GM13977 (cell line): ENCODE results near the gene HNRNPM.

ENCODE experiments used
- DNase-seq: peaks from one replicate; pipeline ENCODE4 v3.0.0; 2012; ENCODE audit warnings: low spot score
- in situ Hi-C: fragments of 300-500 bp; cut with MboI; formaldehyde crosslinking; loops from one replicate; pipeline ENCODE4 v1.12.0; 2022; ENCODE audit warnings: low sequenced_read_pairs, low pct_unique_long_range_greater_than_20kb, mixed read lengths, inconsistent platforms; ENCODE audit not compliant: unreplicated experiment
- TF ChIP-seq, protein P1 (sequence below): IDR thresholded peaks from 2 replicates; pipeline ENCODE4 v1.5.1; 2012; ENCODE audit warnings: mild to moderate bottlenecking, control low read depth; ENCODE audit not compliant: insufficient read depth; ENCODE audit errors: extremely low read depth, missing control alignments

Gene HNRNPM

DNA sequence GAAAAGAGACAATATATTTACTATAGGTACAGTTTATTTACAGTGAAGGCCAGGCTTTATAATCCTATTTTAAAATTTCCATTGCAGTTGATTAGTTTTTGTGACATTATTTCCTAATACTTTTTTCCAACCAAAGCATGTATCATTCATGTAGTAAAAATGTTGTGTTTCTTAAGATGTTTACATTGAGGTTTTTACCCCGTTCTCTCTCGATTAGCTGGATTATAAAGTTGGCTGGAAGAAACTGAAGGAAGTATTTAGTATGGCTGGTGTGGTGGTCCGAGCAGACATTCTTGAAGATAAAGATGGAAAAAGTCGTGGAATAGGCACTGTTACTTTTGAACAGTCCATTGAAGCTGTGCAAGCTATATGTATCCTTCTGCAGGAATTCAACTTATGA, 21.2 kb downstream of the HNRNPM start:
- DNase-seq: no peak
- TF ChIP-seq, protein P1, sequence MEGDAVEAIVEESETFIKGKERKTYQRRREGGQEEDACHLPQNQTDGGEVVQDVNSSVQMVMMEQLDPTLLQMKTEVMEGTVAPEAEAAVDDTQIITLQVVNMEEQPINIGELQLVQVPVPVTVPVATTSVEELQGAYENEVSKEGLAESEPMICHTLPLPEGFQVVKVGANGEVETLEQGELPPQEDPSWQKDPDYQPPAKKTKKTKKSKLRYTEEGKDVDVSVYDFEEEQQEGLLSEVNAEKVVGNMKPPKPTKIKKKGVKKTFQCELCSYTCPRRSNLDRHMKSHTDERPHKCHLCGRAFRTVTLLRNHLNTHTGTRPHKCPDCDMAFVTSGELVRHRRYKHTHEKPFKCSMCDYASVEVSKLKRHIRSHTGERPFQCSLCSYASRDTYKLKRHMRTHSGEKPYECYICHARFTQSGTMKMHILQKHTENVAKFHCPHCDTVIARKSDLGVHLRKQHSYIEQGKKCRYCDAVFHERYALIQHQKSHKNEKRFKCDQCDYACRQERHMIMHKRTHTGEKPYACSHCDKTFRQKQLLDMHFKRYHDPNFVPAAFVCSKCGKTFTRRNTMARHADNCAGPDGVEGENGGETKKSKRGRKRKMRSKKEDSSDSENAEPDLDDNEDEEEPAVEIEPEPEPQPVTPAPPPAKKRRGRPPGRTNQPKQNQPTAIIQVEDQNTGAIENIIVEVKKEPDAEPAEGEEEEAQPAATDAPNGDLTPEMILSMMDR: no peak
- in situ Hi-C loops: no loop called here

GRCh38 chr19:8468124-8468523, 23.3 kb downstream of the HNRNPM start:
- DNase-seq: no peak
- in situ Hi-C loops: no loop called here
- TF ChIP-seq, protein P1: no peak

DNA sequence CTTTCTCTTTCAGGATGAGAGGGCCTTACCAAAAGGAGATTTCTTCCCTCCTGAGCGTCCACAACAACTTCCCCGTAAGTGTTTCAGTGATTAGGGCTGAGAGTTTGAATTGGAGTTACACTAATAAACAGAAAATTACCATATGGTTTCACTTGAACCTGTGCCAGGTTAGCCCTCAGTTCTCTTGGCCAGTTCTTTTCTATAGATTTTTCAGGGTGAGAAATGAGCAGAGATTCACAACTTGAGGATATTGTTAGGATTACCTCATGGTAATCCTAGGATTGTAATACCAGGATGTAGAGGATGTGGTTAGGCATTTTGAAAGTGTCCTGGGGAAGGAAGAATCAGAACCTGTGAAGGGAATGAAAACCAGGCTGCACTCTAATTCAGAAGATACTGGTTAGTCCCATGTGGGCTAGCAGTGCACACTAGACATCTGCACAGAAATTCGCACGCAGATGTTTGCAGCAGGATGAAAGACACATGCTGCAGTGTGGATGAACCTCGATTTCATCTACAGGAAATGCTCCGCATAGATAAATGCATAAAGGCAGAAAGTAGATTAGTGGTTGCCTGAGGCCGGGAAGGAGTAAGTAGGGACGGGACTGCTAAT, 24.1 kb downstream of the HNRNPM start:
- no peak for DNase-seq
- in situ Hi-C loops: no loop called here
- TF ChIP-seq, protein P1: no peak

- in situ Hi-C loops: no loop called here
- TF ChIP-seq, protein P1: no peak
- DNase-seq: no peak
Observed at GRCh38 chr19:8469613-8470368, 25.0 kb downstream of the HNRNPM start.

DNA sequence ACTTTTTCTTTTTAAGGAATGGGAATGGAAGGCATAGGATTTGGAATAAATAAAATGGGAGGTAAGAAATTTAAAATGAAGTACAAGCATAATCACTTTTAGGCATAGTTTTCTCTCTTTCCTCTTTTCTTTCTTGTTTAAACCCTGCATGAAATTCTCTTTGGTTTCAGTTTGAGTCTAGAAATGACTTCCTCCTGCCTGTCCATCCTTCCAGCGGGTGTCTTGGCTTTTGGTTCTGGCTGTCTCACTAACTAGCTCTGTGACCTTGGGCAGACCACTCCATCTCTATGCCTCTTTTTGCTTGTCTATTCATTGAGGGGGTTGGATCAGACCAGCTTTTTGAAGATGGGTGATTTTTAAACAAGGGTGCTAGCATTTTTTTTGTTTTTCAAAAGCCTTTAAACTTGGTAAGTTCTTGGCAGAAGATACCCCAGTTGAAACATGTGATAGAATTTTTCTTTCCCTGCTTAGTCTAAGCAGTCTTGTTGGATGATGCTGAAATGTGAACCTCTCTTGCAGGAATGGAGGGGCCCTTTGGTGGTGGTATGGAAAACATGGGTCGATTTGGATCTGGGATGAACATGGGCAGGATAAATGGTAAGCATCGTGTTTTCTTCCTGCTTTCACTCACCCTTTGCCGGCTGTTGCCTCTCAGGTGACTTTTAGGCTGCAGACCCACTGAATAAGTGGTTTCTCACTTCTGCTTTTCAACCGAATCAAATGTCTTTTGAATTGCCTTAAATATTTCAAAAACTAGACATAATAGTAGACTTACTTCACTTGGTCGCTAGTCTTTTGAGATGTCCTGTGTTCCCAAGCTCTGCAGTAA, 29.1 kb downstream of the HNRNPM start:
- TF ChIP-seq, protein P1: no peak
- in situ Hi-C loops: no loop called here
- DNase-seq: peak; percentile 78

GRCh38 chr19:8475005-8475404, 30.2 kb downstream of the HNRNPM start:
- TF ChIP-seq, protein P1: no peak

More at GRCh38 chr19:8475005-8475404, 30.2 kb downstream of the HNRNPM start:
- in situ Hi-C loops: no loop called here
- DNase-seq: no peak
